ENCODE measurements around the gene SPATA2L.
"Not testable (repeated sequence)": the region's sequence is repeated elsewhere in the genome, so short reads cannot be mapped to it uniquely, and the experiment has no call there.

The SPATA2L gene

GRCh38 chr16:89706518-89707260 is 5.2 kb upstream of the SPATA2L start:
- DNase-seq: no peak

GRCh38 chr16:89705006-89705405 is 3.5 kb upstream of the SPATA2L start:
- no peak for DNase-seq

GRCh38 chr16:89704281-89704680 is 2.8 kb upstream of the SPATA2L start:
- DNase-seq: no peak

- DNase-seq: no peak
These were observed 668 bp downstream of the SPATA2L start for GRCh38 chr16:89700649-89701424.

DNA sequence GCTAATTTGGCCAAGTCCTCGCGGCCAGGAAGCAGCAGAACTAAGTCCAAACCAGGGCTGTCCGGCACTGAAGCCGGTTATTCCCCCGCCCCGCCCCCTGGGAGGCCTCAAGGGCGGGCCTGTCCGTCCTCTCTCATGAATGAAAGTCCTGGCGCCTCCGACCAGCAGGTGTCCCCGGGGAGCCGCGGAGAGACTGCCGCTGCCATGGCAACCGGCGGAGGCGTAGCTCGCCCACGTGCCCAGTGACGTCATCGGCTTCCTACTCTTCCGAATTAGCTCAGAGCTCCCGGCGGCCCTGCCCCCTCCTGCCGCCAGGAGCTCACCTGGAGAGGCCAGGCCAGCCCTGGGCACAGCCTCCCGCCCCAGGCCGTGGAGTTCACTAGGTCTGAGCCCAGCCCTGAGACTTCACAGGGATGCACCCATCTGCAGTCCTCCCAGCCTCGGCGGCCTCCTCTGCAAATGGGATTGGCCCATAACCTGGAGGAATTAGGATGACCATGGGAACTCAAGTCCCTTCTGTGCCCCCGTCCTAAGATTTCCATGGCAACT is 1.3 kb downstream of the SPATA2L start:
- peak; percentile 80 for DNase-seq

GRCh38 chr16:89699629-89700099 is 1.8 kb downstream of the SPATA2L start:
- DNase-seq: not testable (repeated sequence)

DNA sequence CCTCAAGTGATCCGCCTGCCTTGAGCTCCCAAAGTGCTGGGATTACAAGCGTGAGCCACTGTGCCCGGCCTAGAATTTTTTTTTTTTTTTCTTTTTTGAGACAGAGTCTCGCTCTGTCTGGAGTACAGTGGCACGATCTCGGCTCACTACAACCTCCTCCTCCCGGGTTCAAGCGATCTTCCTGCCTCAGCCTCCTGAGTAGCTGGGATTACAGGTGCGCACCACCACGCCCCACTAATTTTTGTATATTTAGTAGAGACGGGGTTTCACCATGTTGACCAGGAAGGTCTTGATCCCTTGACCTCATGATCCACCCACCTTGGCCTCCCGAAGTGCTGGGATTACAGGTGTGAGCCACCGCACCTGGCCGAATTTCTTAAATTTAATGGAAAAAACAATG is 2.8 kb downstream of the SPATA2L start:
- DNase-seq: not testable (repeated sequence)

DNA sequence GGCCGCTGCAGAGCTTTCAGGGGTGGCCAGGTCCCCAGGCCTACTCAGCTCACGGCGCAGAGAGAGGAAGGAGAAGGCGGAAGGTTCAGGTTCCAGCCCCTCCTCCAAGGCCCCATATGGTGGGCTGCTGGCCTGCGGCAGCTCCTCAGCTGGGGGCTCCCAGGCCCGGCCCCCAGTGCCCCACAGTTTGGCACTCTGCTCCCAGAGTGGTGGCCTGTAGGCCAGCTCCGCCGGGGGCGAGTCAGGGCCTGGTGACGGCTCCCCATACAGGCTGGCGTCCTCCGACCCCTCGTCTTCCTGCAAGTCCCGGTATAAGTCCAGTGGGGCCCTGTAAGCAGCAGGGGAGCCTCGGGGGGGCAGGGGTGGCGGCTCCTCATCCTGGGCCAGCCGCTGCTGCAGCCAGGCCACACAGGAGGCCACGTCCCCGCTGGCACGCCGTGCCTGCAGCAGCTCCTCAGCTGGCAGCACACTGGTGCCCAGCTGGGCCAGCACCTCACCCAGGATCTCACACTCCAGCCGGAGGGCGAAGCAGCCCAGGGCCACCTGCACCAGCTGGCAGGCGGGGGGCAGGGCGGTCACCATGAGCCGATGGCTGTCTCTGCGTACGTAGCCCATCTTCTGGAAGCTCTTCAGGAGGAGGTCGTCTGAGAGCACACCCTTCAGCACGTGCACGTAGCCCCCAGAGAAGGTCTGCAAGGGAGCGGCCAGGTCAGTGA is 3.7 kb downstream of the SPATA2L start:
- DNase-seq: no peak

GRCh38 chr16:89697161-89697615 is 4.3 kb downstream of the SPATA2L start:
- DNase-seq: no peak

DNA sequence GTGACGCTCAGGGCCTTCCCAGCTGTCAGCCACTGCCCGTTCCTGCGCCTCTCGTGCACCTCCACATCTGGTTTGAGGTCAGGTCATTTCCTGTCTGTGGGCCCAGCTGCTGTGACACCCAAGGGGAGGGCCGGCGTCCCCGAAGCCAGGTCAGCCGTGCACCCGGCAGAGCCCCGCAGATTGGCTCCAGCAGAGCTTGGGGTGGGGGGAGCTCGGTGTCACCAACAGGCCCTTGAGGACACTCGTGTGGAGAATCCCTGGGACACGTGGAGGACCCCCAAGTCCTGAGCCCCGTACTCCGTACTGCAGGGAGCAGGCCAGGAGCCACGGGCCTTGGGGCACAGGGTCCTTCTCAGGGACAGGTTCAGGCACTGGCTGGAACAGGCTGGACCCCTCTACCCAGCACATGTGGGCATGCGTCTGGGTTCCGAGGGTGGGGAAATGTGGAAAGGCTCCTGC is 4.8 kb downstream of the SPATA2L start:
- DNase-seq: no peak

- DNase-seq: no peak
These were observed 5.4 kb downstream of the SPATA2L start for GRCh38 chr16:89695875-89696669.

GRCh38 chr16:89695086-89695874 is 6.2 kb downstream of the SPATA2L start:
- DNase-seq: no peak

GRCh38 chr16:89694784-89695085 is 6.8 kb downstream of the SPATA2L start:
- not testable (repeated sequence) for DNase-seq

DNA sequence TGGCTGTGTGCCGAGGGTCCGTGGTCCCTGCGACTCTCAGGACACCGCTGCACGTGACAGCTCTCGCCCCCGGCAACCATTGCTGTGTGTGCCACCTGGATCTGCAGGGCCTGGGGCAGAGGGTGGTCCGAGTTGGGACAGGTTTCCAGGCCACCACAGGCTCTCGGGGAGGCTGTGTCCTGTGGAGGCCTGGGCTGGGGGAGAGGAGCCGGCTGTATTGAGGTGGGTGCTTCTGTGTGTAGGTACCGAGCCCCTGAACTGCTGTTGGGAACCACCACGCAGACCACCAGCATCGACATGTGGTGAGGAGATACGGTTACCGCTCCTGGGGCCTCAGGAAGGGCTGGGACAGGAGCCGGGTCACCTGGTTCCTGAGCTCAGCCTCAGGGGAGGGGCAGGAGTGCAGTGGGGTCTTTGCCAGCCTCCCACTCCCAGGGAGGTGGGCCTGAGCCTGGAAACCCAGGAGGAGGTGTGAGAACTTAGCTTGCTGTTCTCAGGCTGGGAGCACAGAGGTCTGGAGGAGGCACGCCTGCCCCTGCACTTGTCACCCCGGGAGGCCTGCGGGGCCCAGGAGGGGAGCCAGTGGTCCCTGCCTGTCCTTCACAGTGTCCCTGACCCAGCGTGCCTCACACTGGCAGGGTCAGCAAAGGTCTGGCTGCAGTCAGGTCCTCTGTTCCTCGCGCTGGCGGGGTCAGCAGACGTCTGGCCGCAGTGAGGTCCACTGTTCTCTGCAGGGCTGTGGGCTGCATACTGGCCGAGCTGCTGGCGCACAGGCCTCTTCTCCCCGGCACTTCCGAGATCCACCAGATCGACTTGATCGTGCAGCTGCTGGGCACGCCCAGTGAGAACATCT is 7.3 kb downstream of the SPATA2L start:
- no peak for DNase-seq

DNA sequence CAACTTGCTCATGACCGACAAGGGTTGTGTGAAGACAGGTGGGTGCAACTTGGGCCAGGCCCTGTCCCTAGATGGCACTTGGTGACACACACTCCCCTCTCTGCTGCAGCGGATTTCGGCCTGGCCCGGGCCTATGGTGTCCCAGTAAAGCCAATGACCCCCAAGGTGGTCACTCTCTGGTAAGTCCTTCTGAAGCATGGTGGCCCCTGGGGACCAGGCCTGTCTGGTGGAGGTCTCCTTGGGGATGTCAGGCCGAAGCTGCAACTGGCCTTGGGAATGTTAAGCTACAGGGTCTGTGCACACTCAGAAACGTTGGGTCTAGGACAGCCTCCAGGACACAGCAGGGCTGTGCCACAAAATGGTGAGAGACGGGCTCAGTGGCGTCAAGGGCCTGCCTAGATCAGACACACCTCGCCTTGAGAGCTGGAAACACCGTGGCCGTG is 8.2 kb downstream of the SPATA2L start:
- DNase-seq: no peak

GRCh38 chr16:89691986-89692569 is 9.4 kb downstream of the SPATA2L start:
- no peak for DNase-seq

DNA sequence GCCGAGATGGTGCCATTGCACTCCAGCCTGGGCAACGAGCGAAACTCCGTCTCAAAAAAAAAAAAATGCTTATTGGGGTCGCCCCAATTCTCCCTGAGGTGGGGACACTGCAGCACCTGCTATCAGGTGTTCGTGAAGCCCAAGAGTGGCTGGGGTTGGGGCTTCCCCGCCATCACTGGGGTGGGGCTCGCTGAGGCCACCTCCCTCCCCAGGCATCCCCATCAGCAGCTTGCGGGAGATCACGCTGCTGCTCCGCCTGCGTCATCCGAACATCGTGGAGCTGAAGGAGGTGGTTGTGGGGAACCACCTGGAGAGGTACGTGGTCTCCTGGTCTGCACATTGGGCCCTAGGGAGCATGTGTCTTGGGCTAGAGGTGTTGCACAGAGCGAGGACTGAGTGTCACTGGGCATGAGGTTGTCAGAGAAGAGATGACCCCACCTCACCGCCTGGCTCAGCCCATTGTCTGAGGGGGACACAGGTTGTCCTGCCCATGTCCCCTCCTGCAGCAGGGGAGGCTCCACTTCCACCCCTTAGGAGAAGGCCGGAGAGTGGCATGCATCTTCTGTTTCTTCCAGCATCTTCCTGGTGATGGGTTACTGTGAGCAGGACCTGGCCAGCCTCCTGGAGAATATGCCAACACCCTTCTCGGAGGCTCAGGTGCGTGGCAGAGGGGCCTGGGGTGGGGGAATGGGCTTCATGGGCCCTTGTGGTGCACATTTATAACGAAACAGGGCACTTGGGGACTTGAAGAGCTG is 10.1 kb downstream of the SPATA2L start:
- DNase-seq: no peak

GRCh38 chr16:89690392-89690901 is 11.1 kb downstream of the SPATA2L start:
- DNase-seq: no peak

GRCh38 chr16:89689621-89690020 is 11.9 kb downstream of the SPATA2L start:
- not testable (repeated sequence) for DNase-seq
